CD4-positive, alpha-beta T cell treated with Interleukin-4 for 4 hours (primary cell): ENCODE data around the gene TNFSF9.

ENCODE experiments used
- DNase-seq: peaks from one replicate; pipeline ENCODE4 v3.0.0-alpha.2; 2020

TNFSF9 gene, protein sequence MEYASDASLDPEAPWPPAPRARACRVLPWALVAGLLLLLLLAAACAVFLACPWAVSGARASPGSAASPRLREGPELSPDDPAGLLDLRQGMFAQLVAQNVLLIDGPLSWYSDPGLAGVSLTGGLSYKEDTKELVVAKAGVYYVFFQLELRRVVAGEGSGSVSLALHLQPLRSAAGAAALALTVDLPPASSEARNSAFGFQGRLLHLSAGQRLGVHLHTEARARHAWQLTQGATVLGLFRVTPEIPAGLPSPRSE

GRCh38 chr19:6530386-6531162 lies at the start of gene TNFSF9:
Gene TNFSF9 (plus strand): TSS chr19:6531026. CDS start chr19:6531037, 11 bp downstream.
- DNase-seq = peak; percentile 76

GRCh38 chr19:6481541-6482342 lies 49.1 kb upstream of the TNFSF9 start, which contains the start of gene DENND1C:
Gene DENND1C (minus strand): TSS chr19:6481787. CDS start chr19:6481695, 92 bp downstream.
- DNase-seq = peak; percentile 62

GRCh38 chr19:6482343-6482686 lies 48.5 kb upstream of the TNFSF9 start:
- DNase-seq = peak; percentile 10

GRCh38 chr19:6483235-6483634 lies 47.6 kb upstream of the TNFSF9 start:
- no peak for DNase-seq

- DNase-seq = no peak
These were observed 46.6 kb upstream of the TNFSF9 start for GRCh38 chr19:6484230-6484629.

GRCh38 chr19:6484831-6485230 lies 46.0 kb upstream of the TNFSF9 start:
- DNase-seq = no peak

GRCh38 chr19:6489278-6490061 lies 41.4 kb upstream of the TNFSF9 start:
- peak; percentile 39 for DNase-seq

- no peak for DNase-seq
These were observed 40.7 kb upstream of the TNFSF9 start for GRCh38 chr19:6490134-6490533.

- no peak for DNase-seq
These were observed 38.8 kb upstream of the TNFSF9 start for GRCh38 chr19:6491802-6492592.

DNA sequence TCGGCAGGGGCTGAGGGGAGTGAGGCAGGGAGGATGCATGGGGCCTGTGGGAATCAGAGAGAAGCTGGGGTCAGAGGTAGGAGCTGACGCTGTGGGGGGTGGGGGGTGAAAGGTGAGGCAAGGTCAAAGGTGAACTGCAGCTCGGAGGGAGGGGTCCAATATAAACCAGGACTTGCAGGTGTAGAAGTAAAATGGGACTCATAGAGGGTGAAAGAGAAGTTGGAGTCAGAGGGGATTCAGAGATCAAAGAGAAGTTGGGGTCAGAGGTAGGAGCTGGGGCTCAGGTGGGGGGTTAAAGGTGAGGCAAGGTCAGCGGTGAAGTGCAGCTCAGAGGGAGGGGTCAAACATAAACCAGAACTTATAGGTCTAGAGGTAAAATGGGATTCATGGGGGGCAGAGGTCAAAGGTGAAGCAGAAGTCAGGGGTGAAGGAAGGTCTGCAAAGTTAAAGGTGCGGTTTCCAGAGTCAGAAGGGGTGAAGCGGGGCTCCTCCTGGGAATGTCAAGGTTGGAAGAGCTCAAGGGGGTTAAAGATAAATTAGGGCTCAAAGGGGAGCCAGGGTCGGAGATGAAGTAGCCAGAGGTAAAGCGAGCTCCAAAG lies 36.3 kb upstream of the TNFSF9 start:
- DNase-seq = no peak

GRCh38 chr19:6495947-6496346 lies 34.9 kb upstream of the TNFSF9 start:
- no peak for DNase-seq

- no peak for DNase-seq
These were observed 32.4 kb upstream of the TNFSF9 start for GRCh38 chr19:6498294-6499036.

DNA sequence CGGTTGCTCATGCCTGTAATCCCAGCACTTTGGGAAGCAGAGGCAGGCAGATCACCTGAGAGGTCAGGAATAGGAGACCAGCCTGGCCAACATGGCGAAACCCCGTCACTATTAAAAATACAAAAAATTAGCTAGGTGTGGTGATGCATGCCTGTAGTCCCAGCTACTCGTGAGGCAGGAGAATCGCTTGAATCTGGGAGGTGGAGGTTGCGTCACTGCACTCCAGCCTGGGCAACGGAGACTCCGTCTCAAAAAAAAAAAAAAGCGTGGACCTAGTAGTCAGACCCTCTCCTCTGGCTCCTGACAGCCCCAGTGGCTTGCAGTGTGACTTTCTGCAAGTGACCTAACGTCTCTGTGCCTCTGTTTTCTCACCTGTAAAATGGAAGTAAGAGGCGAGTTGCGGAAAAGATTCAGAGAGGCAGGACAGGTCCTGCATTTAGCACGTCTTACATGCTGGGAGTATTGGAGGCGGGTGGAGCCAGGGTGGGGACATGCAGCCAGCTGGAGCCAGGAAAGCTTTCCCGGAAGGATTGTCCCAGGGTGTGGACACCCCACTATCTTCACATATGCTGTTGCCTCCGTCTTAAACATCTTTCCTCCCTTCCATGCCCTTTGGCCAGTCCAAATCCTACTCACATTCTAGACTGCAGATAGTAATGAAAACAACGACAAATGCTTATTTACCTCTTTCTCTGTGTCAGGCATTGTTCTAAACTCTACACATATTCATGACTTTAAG lies 31.6 kb upstream of the TNFSF9 start:
- no peak for DNase-seq

GRCh38 chr19:6500837-6501739 lies 29.7 kb upstream of the TNFSF9 start:
- DNase-seq = no peak

DNA sequence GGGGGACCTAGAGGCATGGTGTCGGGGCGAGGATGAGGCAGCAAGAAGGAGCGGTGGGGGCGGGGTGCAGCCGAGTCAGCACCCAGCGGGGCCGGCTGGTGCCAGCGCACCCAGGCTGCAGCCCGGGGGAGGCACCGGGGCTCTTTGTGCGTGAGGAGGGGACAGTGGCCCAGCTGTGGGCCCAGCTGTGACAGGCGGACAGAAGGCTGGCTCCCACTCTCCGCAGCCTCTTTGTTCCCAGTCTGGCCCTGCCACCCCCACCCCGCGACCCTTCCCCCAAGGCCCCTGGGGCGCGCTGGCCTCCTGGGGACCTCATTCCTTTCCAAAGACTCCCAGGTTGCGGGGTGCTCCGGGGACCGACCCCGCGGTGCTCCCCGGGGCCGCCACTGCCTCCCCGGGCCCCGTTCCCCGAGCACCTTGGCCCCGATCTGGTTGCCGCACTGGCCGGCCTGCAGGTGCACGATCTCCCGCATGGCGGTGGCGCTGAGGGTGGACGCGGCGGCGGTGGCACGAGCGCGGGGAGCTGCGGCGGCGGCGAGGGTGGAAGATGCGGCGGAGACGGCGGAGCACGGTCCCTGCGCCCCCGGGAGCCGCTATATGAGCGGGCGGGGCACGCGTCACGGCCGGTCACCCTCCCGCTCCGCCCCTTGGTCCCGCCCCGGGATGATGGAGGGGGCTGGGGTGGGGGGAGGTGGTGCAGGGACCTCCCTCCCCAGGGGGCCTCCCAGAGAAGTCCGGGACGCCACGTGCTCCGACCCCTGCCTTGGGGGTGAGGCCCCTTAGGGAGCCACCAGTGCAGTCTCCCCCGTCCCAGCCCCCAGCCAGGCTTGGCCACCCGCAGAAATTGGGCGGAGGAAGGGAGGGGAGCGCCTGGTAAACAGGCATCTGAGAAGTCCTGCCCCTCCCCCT lies 28.8 kb upstream of the TNFSF9 start, which contains the start of gene TUBB4A:
TUBB4A (minus strand) TSS at position 570 of the 909 bp plus-strand sequence; CDS start at position 473, 97 bp downstream.
- DNase-seq = no peak

- DNase-seq = no peak
These were observed 27.2 kb upstream of the TNFSF9 start for GRCh38 chr19:6503407-6504201.
